Measurements from ENCODE around the gene RFLNA.

Gene RFLNA

DNA sequence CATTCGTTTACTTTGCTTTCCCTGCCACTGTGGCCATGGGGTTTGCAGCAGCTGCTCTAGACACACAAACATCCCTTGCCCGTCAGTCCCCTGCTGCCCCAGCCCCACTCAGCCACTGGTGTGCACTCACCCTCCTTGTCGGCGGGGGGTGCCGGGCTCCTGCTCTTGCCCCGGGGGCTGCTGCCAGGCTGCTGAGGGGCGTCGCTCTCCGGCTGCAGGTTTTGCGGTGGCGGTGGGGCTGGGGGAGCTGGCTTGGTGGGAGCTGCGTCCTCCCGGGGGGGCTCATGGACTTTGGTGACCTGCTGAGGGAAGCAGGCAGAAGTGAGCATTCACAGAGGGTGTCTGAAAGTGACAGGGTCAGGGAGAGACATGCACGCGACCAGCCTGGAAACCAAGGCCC lies 67.1 kb downstream of the RFLNA start:
- no peak for DNase-seq

DNA sequence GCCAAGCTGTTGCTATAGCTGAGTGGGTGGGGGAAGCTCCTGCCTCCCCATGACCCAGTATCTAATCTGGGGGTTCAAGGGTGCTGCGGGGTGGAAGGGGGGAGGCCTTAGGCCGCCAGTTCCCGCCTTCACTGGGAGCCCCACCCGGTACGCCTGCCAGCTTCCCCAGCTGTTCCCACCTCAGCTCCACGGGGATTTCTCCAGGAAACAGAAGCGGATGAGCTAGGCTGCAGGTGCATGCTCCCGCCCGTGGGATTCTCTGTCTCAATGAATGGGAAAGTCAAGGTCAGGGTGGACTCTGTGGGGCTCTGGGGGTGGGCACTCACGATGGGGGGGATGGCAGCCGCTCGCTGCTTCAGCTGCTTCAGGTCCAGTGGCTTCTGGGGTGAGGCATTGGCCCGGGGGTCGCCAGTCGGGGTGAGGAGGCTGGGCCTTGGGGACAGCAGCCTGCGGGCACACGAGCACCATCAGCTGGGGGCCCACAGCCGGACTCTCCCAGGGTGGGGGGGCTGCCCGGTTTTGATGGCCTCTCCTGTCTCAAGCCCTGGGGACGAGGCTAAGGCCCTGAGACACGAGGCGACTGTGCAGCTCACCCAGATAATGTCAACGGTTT lies 68.6 kb downstream of the RFLNA start:
- no peak for DNase-seq

DNA sequence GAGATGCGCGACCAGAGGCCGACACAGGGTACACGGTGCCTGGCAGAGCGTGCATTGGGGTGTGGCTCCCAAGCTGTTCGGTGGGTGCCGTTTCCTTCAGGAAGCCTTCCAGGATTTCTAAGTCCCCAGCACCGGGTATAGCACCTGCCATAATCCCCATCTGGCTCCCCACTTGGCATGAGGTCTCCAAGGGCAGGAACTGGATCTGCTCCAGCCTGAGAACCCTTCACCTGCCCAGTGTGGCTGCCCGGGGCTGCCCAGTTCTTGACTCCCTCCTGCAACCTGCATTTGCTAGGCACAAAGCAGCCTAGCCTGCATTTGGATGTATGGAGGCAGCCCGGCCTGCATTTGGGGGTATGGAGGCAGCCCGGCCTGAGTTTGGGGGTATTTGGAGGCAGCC lies 69.7 kb downstream of the RFLNA start:
- no peak for DNase-seq
